HG03196 (cell line): ENCODE data around the gene MED27.

ENCODE experiments used
- ATAC-seq: cut with Tn5 transposase; IDR thresholded peaks from one replicate; pipeline ENCODE4 v1.9.1; 2021; ENCODE audit not compliant: unreplicated experiment

The MED27 gene

GRCh38 chr9:131886826-131887225 is 192.8 kb downstream of the MED27 start:
- ATAC-seq = no peak

GRCh38 chr9:131885144-131885609 is 194.5 kb downstream of the MED27 start:
- ATAC-seq = no peak

GRCh38 chr9:131884222-131884621 is 195.4 kb downstream of the MED27 start:
- no peak for ATAC-seq

- no peak for ATAC-seq
Measured at GRCh38 chr9:131880833-131881583, 198.7 kb downstream of the MED27 start.

- ATAC-seq = no peak
Measured at GRCh38 chr9:131879911-131880290, 199.8 kb downstream of the MED27 start.

GRCh38 chr9:131879181-131879910 is 200.3 kb downstream of the MED27 start:
- no peak for ATAC-seq

GRCh38 chr9:131876486-131876885 is 203.2 kb downstream of the MED27 start:
- no peak for ATAC-seq

GRCh38 chr9:131875828-131876485 is 203.7 kb downstream of the MED27 start:
- no peak for ATAC-seq

GRCh38 chr9:131874916-131875670 is 204.6 kb downstream of the MED27 start:
- no peak for ATAC-seq

- no peak for ATAC-seq
Measured at GRCh38 chr9:131874447-131874846, 205.2 kb downstream of the MED27 start.

- no peak for ATAC-seq
Measured at GRCh38 chr9:131873891-131874440, 205.7 kb downstream of the MED27 start.

- no peak for ATAC-seq
Measured at GRCh38 chr9:131873335-131873734, 206.3 kb downstream of the MED27 start.

GRCh38 chr9:131872702-131873101 is 207.0 kb downstream of the MED27 start:
- no peak for ATAC-seq

GRCh38 chr9:131872006-131872405 is 207.7 kb downstream of the MED27 start:
- ATAC-seq = no peak

GRCh38 chr9:131870156-131870555 is 209.5 kb downstream of the MED27 start:
- no peak for ATAC-seq

GRCh38 chr9:131869348-131869747 is 210.3 kb downstream of the MED27 start:
- no peak for ATAC-seq

- no peak for ATAC-seq
Measured at GRCh38 chr9:131868766-131869165, 210.9 kb downstream of the MED27 start.

- no peak for ATAC-seq
Measured at GRCh38 chr9:131867611-131868192, 212.0 kb downstream of the MED27 start.

GRCh38 chr9:131865446-131866195 is 214.0 kb downstream of the MED27 start:
- ATAC-seq = no peak

- no peak for ATAC-seq
Measured at GRCh38 chr9:131864531-131864930, 215.1 kb downstream of the MED27 start.
